NCI-H1694 (cell line): ENCODE results near the gene TNIK.

Source experiments
- DNase-seq: peaks from one replicate; lab custom pipeline; 2025; lab: John Stamatoyannopoulos, UW

Gene TNIK

GRCh38 chr3:171417137-171417536, 43.1 kb downstream of the TNIK start:
- no peak for DNase-seq

- no peak for DNase-seq
Measured at GRCh38 chr3:171416666-171417065, 43.5 kb downstream of the TNIK start.

- DNase-seq = no peak
Measured at GRCh38 chr3:171416061-171416460, 44.1 kb downstream of the TNIK start.

GRCh38 chr3:171415070-171415469, 45.1 kb downstream of the TNIK start:
- DNase-seq = no peak

GRCh38 chr3:171412473-171412872, 47.7 kb downstream of the TNIK start:
- DNase-seq = no peak

GRCh38 chr3:171412054-171412453, 48.2 kb downstream of the TNIK start:
- DNase-seq = no peak

- no peak for DNase-seq
Measured at GRCh38 chr3:171410186-171410585, 50.0 kb downstream of the TNIK start.

GRCh38 chr3:171407759-171408158, 52.4 kb downstream of the TNIK start:
- DNase-seq = no peak

GRCh38 chr3:171404376-171404967, 55.7 kb downstream of the TNIK start:
- DNase-seq = no peak

- DNase-seq = no peak
Measured at GRCh38 chr3:171402281-171402680, 57.9 kb downstream of the TNIK start.

- DNase-seq = no peak
Measured at GRCh38 chr3:171401432-171401831, 58.8 kb downstream of the TNIK start.

- no peak for DNase-seq
Measured at GRCh38 chr3:171399842-171400241, 60.4 kb downstream of the TNIK start.

- no peak for DNase-seq
Measured at GRCh38 chr3:171398343-171398742, 61.9 kb downstream of the TNIK start.

GRCh38 chr3:171397089-171397488, 63.1 kb downstream of the TNIK start:
- no peak for DNase-seq

GRCh38 chr3:171396048-171396447, 64.2 kb downstream of the TNIK start:
- DNase-seq = no peak

GRCh38 chr3:171393032-171393744, 67.0 kb downstream of the TNIK start:
- no peak for DNase-seq

GRCh38 chr3:171391432-171391831, 68.8 kb downstream of the TNIK start:
- DNase-seq = no peak

GRCh38 chr3:171390051-171390941, 69.9 kb downstream of the TNIK start:
- DNase-seq = peak; percentile 49

- DNase-seq = no peak
Measured at GRCh38 chr3:171389491-171389890, 70.7 kb downstream of the TNIK start.

GRCh38 chr3:171388527-171388926, 71.7 kb downstream of the TNIK start:
- no peak for DNase-seq

GRCh38 chr3:171387062-171387461, 73.1 kb downstream of the TNIK start:
- DNase-seq = no peak

- no peak for DNase-seq
Measured at GRCh38 chr3:171385086-171385485, 75.1 kb downstream of the TNIK start.
